Pons (tissue), 1 donor: Measurements from ENCODE around the gene BCAT1.
"Not testable (repeated sequence)": the region's sequence is repeated elsewhere in the genome, so short reads cannot be mapped to it uniquely, and the experiment has no call there.

Source experiments
- DNase-seq: peaks from one replicate; pipeline ENCODE4 v3.0.0-alpha.2; 2016; ENCODE audit warnings: low spot score

BCAT1 gene

DNA sequence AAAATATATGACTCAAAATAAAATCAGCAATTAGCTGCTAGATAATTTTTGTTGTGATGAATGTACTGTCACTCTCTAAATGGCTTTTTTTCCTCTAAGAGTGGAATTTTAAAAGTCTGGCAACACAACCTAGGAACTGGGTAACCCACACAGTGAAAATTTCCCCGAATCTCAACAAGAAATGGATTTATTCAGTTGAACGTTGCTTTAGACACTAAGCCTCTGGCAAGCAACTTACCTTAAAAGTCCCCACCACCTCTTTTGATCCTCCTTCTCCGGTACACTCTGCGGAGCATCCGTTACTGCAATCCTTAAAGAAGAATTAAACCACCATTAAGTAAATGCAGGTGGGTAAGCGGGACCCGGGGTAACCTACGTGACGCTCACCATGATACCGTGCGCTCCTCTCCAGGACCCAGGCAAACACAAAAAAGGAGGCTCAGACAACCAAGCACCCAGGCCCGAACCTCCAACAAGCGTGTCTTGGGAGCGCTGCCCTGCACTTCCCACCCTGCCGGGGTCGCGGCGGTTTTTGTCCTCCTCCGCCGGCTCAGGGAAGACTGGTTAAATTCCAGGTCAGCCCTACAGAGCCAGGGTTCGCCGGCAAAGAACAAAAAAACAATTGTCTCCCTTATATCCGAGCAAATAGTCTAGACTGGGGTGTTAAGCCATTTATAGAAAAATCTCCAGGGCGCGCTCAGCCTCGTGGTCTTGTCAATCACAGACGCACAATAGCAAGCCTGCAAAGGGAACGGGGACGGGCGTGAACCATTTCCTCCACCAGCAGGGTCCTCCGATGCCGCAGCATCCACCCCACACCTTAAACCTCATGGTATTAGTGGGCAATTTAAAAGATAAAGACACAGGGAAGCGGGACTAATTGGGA is 47.1 kb downstream of the BCAT1 start:
- peak; percentile 78 for DNase-seq

- DNase-seq, result no peak
These were observed 48.7 kb downstream of the BCAT1 start for GRCh38 chr12:24900196-24900595.

GRCh38 chr12:24899503-24900075 is 49.3 kb downstream of the BCAT1 start:
- DNase-seq, result no peak

- no peak for DNase-seq
These were observed 50.3 kb downstream of the BCAT1 start for GRCh38 chr12:24898606-24899005.

DNA sequence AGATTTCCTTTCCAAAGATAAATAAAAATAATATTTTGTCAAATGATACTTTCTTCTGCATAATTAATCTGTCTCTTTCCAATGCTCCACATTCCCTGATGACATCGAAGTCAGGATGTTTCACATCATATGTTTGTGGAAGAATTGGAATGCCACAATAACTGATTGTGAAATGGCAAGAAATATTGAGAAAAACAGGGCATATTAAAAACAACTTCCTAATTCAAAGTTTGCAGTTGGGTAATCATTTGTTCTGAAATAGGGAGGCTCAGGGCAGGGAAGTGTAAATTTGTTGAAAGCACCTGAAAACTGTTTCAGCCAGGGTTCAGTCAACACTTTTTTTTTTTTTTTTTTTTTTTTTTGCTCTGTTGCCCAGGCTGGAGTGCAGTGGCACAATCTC is 50.7 kb downstream of the BCAT1 start:
- no peak for DNase-seq

- no peak for DNase-seq
These were observed 52.7 kb downstream of the BCAT1 start for GRCh38 chr12:24896171-24896570.

GRCh38 chr12:24895612-24896011 is 53.3 kb downstream of the BCAT1 start:
- no peak for DNase-seq

DNA sequence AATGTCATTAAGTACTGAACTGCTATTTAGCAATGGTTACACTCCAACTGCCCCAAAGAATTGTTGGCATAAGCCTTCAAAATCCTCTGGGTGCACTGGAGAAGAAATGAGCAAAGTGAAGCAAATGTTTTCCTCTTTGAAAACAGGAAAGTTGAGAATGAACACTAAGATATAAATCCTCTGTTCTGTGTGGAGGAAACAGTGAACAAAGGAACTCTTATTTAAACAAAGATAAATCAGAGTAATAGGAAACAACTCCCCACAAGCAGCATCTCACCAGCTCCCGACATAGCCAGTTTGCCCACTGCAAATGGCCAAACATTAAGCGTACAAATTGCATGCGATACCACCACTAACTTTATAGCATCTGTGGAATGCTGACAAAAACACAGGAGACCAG is 54.0 kb downstream of the BCAT1 start:
- DNase-seq, result peak; percentile 58

GRCh38 chr12:24890048-24890803 is 58.7 kb downstream of the BCAT1 start:
- no peak for DNase-seq

DNA sequence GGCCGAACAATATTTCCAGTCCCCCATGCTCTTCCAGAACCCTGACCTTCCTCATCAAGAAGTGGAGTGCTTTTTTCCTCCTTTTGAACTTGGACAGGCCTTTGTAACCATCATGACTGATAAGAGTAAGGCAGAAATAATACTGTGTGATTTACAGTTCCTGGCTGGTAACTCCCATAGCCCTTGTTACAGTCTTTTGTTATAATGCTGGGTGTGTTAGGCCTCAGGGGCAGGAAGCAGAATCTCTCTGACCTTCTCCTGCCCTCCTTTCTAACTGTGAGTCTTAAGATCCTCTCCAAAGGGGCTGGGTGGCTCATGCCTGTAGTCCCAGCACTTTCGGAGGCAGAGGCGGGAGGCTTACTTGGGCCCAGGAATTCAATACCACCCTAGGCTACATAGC is 59.5 kb downstream of the BCAT1 start:
- no peak for DNase-seq

DNA sequence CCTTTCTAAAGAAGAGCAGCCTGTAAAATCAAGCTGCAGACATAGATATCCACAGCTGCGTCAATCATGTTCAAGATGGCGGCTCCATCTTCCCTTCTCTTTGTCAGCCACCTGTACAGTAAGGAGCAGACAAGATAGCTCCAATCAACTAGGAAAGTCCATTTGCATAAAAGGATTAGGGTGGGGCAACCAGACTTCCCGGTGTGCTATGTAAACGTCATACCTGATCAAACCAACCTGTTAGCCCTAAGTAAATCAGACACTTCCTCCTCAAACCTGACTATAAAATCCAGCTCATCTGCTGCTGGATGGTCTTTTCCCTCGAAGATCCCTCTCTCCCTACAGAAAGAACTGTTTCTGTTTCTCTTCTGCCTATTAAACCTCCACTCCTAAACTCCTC is 60.1 kb downstream of the BCAT1 start:
- DNase-seq, result no peak

DNA sequence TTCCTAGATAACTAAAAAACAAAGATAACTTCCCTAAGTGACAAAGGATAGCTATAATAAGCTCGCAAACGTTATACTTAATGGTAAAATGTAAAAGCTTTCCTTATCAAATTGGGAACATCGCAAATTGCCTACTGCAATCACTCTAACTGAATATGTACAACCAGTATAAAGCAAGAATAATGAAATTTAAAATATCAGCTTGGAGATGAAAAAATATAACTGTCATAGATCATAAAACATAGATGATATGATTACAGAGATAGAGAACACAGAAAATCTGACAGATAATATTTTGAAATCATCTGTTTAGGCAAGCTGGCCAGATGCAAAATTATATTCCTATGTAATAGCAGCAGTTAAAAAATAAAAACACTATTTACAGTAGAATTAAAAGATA is 64.0 kb downstream of the BCAT1 start:
- no peak for DNase-seq

DNA sequence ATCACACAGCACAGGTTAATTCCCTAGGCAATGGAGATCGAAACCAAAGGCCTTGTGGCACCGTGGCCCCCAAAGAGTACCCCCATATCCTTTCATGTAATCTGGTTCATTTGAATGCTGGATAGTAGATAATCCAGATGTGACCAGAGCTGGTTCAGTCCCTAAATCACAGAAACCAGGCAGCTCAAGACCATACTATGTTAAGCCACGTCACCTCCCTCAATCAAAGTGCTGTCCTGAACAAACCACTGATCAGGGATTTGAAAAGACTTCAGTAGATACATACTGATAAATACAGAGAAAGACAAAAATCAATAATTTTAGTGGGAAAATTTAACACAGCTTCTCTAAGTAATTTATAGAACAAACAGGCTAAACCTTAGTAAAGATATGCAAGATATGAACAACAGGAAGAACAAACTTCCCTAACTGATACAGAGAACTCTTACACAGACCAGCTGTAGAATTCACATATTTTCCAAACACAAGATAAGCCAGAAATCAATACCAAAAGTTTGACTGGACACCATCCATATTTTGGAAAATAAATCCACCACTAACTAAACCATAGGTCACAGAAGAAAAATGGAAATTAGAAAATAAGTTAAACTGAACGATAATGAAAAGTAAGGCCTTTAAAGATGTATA is 67.1 kb downstream of the BCAT1 start:
- DNase-seq, result no peak

DNA sequence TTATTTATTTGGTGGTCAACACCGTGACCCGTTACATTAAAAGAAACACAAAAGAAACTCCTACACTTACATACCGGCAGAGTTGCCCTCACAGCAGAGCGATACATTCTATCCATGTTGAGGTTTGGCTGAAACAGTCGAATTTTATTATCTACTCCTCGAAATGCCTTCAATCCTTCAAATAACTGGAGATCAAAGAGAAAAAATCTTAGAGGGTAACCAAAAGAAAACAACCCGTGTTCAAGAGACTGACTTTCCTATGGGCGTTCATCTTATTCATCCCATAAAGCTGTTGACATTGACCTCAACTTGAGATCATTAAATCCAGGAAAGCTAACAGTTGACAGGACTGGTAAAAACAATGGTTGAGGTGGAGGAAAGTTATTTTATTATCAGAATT is 67.7 kb downstream of the BCAT1 start:
- no peak for DNase-seq

DNA sequence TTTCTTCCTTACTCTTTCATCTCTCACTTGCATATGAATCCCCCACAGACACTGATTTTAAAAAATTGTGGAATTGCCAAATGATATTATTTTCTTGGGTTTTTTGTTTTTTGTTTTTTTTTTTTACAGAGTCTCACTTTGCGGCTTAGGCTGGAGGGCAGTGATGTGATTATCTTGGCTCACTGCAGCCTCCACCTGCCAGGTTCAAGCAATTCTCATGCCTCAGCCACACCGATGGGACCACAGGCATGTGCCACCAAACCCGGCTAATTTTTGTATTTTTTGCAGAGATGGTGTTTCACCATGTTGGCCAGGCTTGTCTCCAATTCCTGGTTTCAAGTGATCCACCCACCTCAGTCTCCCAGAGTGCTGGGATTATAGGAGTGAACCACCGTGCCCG is 68.2 kb downstream of the BCAT1 start:
- no peak for DNase-seq

- no peak for DNase-seq
These were observed 69.3 kb downstream of the BCAT1 start for GRCh38 chr12:24879644-24880043.

DNA sequence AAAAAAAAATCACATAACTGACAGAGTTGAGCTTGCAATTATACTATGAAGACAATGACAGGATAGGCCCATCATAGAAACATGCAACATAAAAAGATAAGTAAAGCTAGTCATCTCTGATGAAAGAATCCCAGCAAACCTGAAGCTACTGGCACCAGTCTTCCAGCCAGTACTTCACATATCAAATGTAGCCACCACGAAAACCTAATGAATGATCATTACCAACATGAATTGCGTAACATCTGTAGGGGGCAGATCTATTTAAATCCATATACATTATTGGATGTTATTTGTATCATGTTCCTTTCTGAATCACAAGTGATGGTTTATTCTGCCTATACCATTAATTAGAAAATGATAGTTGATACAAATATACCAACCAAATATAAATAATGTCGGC is 73.9 kb downstream of the BCAT1 start:
- DNase-seq, result no peak

- no peak for DNase-seq
These were observed 76.7 kb downstream of the BCAT1 start for GRCh38 chr12:24872211-24872610.

DNA sequence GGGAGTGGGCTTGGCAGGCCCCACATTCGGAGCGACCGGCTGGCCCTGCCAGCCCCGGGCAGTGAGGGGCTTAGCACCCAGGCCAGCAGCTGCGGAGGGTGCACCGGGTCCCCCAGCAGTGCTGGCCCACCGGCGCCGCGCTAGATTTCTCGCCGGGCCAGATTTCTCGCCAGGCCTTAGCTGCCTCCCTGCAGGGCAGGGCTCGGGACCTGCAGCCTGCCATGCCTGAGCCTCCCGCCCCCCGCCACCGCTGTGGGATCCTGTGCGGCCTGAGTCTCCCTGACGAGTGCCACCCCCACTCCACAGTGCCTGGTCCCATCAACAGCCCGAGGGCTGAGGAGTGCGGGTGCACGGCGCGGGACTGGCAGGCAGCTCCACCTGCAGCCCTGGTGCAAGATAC is 82.8 kb downstream of the BCAT1 start:
- not testable (repeated sequence) for DNase-seq

GRCh38 chr12:24864796-24865125 is 84.1 kb downstream of the BCAT1 start:
- no peak for DNase-seq

GRCh38 chr12:24861766-24862540 is 86.9 kb downstream of the BCAT1 start:
- no peak for DNase-seq

GRCh38 chr12:24860546-24860945 is 88.4 kb downstream of the BCAT1 start:
- no peak for DNase-seq
